PC-9 (cell line): ENCODE results near the gene TMEM52. TPM values are rescaled to one million over a fixed set of nuclear protein-coding genes. Genes with fewer than 3 reads are reported as not detected.
"Not testable (repeated sequence)": the region's sequence is repeated elsewhere in the genome, so short reads cannot be mapped to it uniquely, and the experiment has no call there.

Experiments
- BruUV-seq: library from RNA; stranded (reverse); fragments of 400-500 nt; replicated peaks from 2 replicates; lab custom pipeline; 2021; lab: Mats Ljungman, UMichigan
- CTCF ChIA-PET: fragments of 300-600 bp; sonication (Branson Sonifier 250); formaldehyde crosslinking; loops from one replicate; lab custom pipeline; 2022; ENCODE audit warnings: antibody characterized with exemption; lab: Charles Lee
- POLR2A ChIA-PET: fragments of 300-600 bp; sonication (Branson Sonifier 250); formaldehyde crosslinking; loops from one replicate; lab custom pipeline; 2022; ENCODE audit warnings: antibody characterized with exemption; ENCODE audit not compliant: unreplicated experiment; lab: Charles Lee
- DNase-seq, 2 experiments: peaks; one replicate each; pipeline versions ENCODE4 v3.0.0 to v3.0.0-alpha.2; 2015 to 2022; ENCODE audit warnings: mixed read lengths in 1 of 2
- H2AFZ ChIP-seq: fragments of 200-600 bp; sonication (generic); 2 replicates; pipeline ENCODE4 v1.8.1; 2017; ENCODE audit warnings: antibody characterized with exemption
- H3F3A ChIP-seq: fragments of 200-600 bp; sonication (generic); 2 replicates; pipeline ENCODE4 v1.8.1; 2017; ENCODE audit warnings: antibody characterized with exemption, mild to moderate bottlenecking, low read depth; ENCODE audit not compliant: insufficient read depth
- H3K27ac ChIP-seq: fragments of 200-600 bp; sonication (generic); 2 replicates; pipeline ENCODE4 v1.6.1; 2016; ENCODE audit warnings: mixed run types
- H3K27me3 ChIP-seq: fragments of 200-600 bp; sonication (generic); 2 replicates; pipeline ENCODE4 v1.6.1; 2016; ENCODE audit warnings: low read depth, mixed run types; ENCODE audit not compliant: insufficient read depth
- H3K36me3 ChIP-seq: fragments of 200-600 bp; sonication (generic); 2 replicates; pipeline ENCODE4 v1.6.1; 2016; ENCODE audit warnings: low read depth, mixed run types
- H3K4me1 ChIP-seq: fragments of 200-600 bp; sonication (generic); replicated peaks from 2 replicates; pipeline ENCODE4 v1.6.1; 2016; ENCODE audit warnings: mixed run types; ENCODE audit not compliant: insufficient read depth
- H3K4me2 ChIP-seq: fragments of 200-600 bp; sonication (generic); 2 replicates; pipeline ENCODE4 v1.6.1; 2017; ENCODE audit warnings: mixed run types
- H3K4me3 ChIP-seq: fragments of 200-600 bp; sonication (generic); 2 replicates; pipeline ENCODE4 v1.6.1; 2016; ENCODE audit warnings: mixed run types
- H3K79me2 ChIP-seq: fragments of 200-600 bp; sonication (generic); 2 replicates; pipeline ENCODE4 v1.6.1; 2017; ENCODE audit warnings: low read depth, mixed run types
- H3K9me2 ChIP-seq: fragments of 200-600 bp; sonication (generic); 2 replicates; pipeline ENCODE4 v1.8.1; 2017; ENCODE audit warnings: mild to moderate bottlenecking; ENCODE audit not compliant: insufficient read depth
- H3K9me3 ChIP-seq: fragments of 200-600 bp; sonication (generic); 2 replicates; pipeline ENCODE4 v1.8.1; 2016; ENCODE audit warnings: low read depth; ENCODE audit not compliant: insufficient read depth
- H4K20me1 ChIP-seq: fragments of 200-600 bp; sonication (generic); 2 replicates; pipeline ENCODE4 v1.8.1; 2017; ENCODE audit not compliant: insufficient read depth
- EZH2 ChIP-seq: fragments of 200-600 bp; sonication (generic); IDR thresholded peaks from 2 replicates; pipeline ENCODE4 v1.8.0; 2017; ENCODE audit warnings: antibody characterized with exemption, low read depth
- intact Hi-C: fragments of 100-400 bp; cut with micrococcal nuclease; formaldehyde crosslinking; loops from one replicate; pipeline ENCODE4 v1.10.0; 2022; ENCODE audit not compliant: unreplicated experiment
- total RNA-seq: library from RNA; stranded (reverse); gene quantifications from 2 replicates; pipeline ENCODE4 v1.2.3, GENCODE V29; 2021
- TF ChIP-seq, protein P1 (sequence below): fragments of 200-600 bp; sonication (generic); conservative IDR thresholded peaks from 2 replicates; pipeline ENCODE4 v1.6.1; 2017; ENCODE audit warnings: mixed run types, antibody characterized with exemption, mild to moderate bottlenecking, moderate library complexity

TMEM52 gene
- total RNA-seq, 1 experiment from 2014 or later = 7.4 TPM

DNA sequence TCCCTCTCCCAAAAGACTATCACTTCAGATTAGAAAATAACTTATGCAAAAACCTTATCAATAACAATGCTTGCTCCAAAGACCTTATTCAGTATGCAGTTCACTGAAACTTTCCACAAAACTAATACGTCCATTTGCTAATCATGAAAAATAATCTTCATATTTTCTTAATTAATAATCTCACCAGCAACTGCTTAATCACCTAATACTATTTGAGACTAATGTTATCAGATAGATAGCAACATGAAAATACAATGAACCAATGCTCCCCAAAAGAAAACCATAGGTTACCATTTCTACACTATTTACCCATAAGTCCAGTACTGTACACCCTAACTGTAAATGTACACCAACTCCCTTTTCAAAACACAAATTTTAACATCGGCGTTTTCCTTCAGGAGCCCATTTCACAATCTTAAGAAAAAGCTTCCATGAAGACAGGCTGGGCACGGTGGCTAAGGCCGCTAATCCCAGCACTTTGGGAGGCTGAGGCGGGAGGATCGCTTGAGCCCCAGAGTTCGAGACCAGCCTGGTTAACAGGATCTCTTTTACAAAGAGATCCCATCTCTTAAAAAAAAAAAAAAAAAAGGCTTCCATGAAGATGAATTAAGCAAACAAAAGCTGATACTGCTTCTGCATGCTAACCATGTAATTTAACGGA lies 29.9 kb downstream of the TMEM52 start:
- POLR2A ChIA-PET = no interaction called here

DNA sequence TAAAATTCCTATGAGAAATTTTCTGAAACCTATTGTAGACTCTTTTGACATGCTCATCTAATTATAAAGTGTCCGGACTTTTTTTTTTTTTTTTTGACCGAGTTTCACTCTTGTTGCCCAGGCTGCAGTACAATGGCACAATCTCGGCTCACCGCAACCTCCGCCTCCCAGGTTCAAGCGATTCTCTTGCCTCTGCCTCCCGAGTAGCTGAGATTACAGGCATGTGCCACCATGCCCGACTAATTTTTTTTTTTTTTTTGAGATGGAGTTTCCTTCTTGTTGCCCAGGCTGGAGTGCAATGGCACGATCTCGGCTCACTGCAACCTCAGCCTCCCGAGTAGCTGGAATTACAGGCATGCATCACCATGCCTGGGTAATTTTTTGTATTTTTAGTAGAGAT lies 35.2 kb downstream of the TMEM52 start:
- peak overlapping the region; percentile 51; the same call in 1 of the 2 replicates for H3K27ac ChIP-seq
- not testable (repeated sequence) for H3K36me3 ChIP-seq

More for the DNA sequence above, 29.9 kb downstream of the TMEM52 start:
- no peaks in the 10 kb centered on the region for H3K9me2 ChIP-seq
- peaks cover 60% of the 10 kb centered on the region for H3K79me2 ChIP-seq
- no peak for TF ChIP-seq EZH2
- TF ChIP-seq, protein P1, sequence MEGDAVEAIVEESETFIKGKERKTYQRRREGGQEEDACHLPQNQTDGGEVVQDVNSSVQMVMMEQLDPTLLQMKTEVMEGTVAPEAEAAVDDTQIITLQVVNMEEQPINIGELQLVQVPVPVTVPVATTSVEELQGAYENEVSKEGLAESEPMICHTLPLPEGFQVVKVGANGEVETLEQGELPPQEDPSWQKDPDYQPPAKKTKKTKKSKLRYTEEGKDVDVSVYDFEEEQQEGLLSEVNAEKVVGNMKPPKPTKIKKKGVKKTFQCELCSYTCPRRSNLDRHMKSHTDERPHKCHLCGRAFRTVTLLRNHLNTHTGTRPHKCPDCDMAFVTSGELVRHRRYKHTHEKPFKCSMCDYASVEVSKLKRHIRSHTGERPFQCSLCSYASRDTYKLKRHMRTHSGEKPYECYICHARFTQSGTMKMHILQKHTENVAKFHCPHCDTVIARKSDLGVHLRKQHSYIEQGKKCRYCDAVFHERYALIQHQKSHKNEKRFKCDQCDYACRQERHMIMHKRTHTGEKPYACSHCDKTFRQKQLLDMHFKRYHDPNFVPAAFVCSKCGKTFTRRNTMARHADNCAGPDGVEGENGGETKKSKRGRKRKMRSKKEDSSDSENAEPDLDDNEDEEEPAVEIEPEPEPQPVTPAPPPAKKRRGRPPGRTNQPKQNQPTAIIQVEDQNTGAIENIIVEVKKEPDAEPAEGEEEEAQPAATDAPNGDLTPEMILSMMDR = no peak
- peaks cover 13% of the 10 kb centered on the region for H3F3A ChIP-seq
- no peak for DNase-seq
- H3K4me2 ChIP-seq = peak overlapping the region; percentile 94
- H3K9me3 ChIP-seq = no peaks in the 10 kb centered on the region
- CTCF ChIA-PET = interaction anchor here (0.5 to 0.6 kb wide), 2 partner anchors 20 to 29 kb away, joined by 3 to 9 read pairs; no protein-coding TSS in a partner anchor
- peak overlapping the region; percentile 91 for H3K4me3 ChIP-seq
- H3K27ac ChIP-seq = no peak overlapping the region
- intact Hi-C loops = no loop called here
- BruUV-seq = no TSS peak
- no peaks in the 10 kb centered on the region for H3K27me3 ChIP-seq
- H4K20me1 ChIP-seq = peaks cover 57% of the 10 kb centered on the region
- H2AFZ ChIP-seq = no peak overlapping the region
- peaks cover 26% of the 10 kb centered on the region for H3K4me1 ChIP-seq
- no peaks in the 10 kb centered on the region; the same call in 1 of the 2 replicates for H3K36me3 ChIP-seq

DNA sequence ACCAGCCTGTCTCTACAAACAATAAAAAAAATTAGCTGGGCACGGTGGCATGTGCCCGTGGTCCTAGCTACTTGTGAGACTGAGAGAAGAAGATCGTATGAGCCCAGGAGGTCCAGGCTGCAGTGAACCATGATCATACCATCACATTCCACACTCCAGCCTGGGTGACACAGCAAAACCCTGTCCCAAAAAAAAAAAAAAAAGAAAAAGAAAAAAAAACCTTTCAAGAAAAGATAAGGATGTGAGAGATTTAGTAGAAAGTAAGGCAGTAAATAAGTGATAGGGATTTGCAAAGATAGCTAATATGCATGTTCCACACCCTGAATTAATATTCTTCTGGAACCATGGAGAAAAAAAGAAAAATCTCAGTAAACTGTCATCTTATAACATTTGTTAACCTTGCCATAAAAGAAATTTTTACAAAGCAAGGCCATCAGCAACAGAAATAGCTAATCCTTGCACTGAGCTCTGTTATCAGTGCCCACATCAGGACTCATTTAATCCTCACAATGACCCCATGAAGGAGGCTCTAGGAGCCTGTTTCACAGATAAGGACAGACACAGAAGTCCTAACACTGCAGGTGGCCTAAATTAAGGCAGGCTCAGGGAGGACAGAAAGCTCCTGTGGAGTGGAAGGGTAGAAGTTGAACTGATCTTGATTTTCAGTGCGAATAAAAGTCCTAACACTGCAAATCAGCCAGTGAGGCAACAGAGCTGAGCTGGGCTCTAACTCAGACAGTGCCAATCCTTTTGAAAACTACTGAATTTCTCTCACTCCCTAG lies 35.8 kb downstream of the TMEM52 start:
- BruUV-seq = no TSS peak
- Histone ChIP-seq H4K20me1 (peaks cover 100% of the 10 kb centered on the region), H3K4me1 (peaks cover 4% of the 10 kb centered on the region; the same call in 1 of the 2 replicates), H3K4me3 (no peak overlapping the region), H3K79me2 (peaks cover 100% of the 10 kb centered on the region), H3K9me3 (no peaks in the 10 kb centered on the region), H3K27me3 (no peaks in the 10 kb centered on the region), H3K9me2 (no peaks in the 10 kb centered on the region), H2AFZ (no peak overlapping the region), H3K27ac (peak overlapping the region; percentile 51), H3K4me2 (no peak overlapping the region), H3K36me3 (no peaks in the 10 kb centered on the region; the same call in 1 of the 2 replicates), H3F3A (peaks cover 11% of the 10 kb centered on the region; the same call in 1 of the 2 replicates)
- TF ChIP-seq, protein P1 = no peak
- no peak for TF ChIP-seq EZH2
- POLR2A ChIA-PET = interaction anchor here (0.7 kb wide), 2 partner anchors 159 to 913 kb away, joined by 11 to 12 read pairs; partner anchors contain the start of gene CDK11A
- no peak for DNase-seq
- intact Hi-C loops = no loop called here
- CTCF ChIA-PET = interaction anchor here (0.6 to 1.0 kb wide), 4 partner anchors 23 to 166 kb away, joined by 3 to 10 read pairs (median 5); no protein-coding TSS in a partner anchor

More for the DNA sequence above, 35.2 kb downstream of the TMEM52 start:
- H3K4me3 ChIP-seq, intact Hi-C loops, H3K4me2 ChIP-seq, H3K9me2 ChIP-seq, H3K9me3 ChIP-seq, H2AFZ ChIP-seq, BruUV-seq, H3K27me3 ChIP-seq, DNase-seq: not testable (repeated sequence)
- ChIA-PET POLR2A (interaction anchor here (0.7 kb wide), 1 partner anchor 912 kb away, joined by 12 read pairs; no protein-coding TSS in a partner anchor), CTCF (interaction anchor here (0.6 kb wide), 3 partner anchors 25 to 165 kb away, joined by 3 to 10 read pairs (median 6); no protein-coding TSS in a partner anchor)
- peaks cover 10% of the 10 kb centered on the region for H3K4me1 ChIP-seq
- H3K79me2 ChIP-seq = peaks cover 100% of the 10 kb centered on the region
- peaks cover 11% of the 10 kb centered on the region; the same call in 1 of the 2 replicates for H3F3A ChIP-seq
- peaks cover 100% of the 10 kb centered on the region for H4K20me1 ChIP-seq
